Muscle of leg (tissue), 11 donors: ENCODE results near the gene FBN1. TPM values are rescaled to one million over a fixed set of nuclear protein-coding genes. Genes with fewer than 3 reads are reported as not detected.

Experiments used
- DNase-seq: peaks from one replicate; pipeline ENCODE4 v3.0.0; 2013
- H3K27ac ChIP-seq: one replicate; pipeline ENCODE4 v1.5.1; 2013; ENCODE audit warnings: mild to moderate bottlenecking, low read length, control low read depth
- H3K27me3 ChIP-seq: one replicate; pipeline ENCODE4 v1.6.1; 2013; ENCODE audit warnings: low read length; ENCODE audit not compliant: control insufficient read depth, insufficient read depth
- H3K36me3 ChIP-seq: one replicate; pipeline ENCODE4 v1.6.1; 2013; ENCODE audit warnings: low read length; ENCODE audit not compliant: control insufficient read depth, insufficient read depth
- H3K4me1 ChIP-seq: one replicate; pipeline ENCODE4 v1.6.1; 2013; ENCODE audit warnings: low read length; ENCODE audit not compliant: control insufficient read depth, insufficient read depth
- H3K4me3 ChIP-seq: one replicate; pipeline ENCODE4 v1.5.1; 2013; ENCODE audit warnings: low read length, control low read depth
- H3K9me3 ChIP-seq: replicated peaks from 2 replicates; pipeline ENCODE4 v1.6.1; 2013; ENCODE audit warnings: low read depth, low read length; ENCODE audit not compliant: control insufficient read depth
- WGBS: methylation state at CpG from one replicate; pipeline ENCODE4 v1.1.5; 2013; ENCODE audit warnings: missing lambda C conversion rate; ENCODE audit not compliant: insufficient coverage; 5-methylcytosine and 5-hydroxymethylcytosine counted together
- polyA plus RNA-seq, 8 donors: library from polyadenylated mRNA; unstranded; fragments of 120-200 nt; gene quantifications; one replicate each; pipeline versions ENCODE4 v1.2.1 to v1.2.3, GENCODE V29; 2013; ENCODE audit warnings: inconsistent platforms in 1 of 8, low replicate concordance in 1 of 8; ENCODE audit not compliant: insufficient read length in 8 of 8, insufficient read depth in 1 of 8
- total RNA-seq: library from RNA; stranded (reverse); fragments of 120-200 nt; gene quantifications from one replicate; pipeline ENCODE4 v1.2.4, GENCODE V29; 2013

The FBN1 gene
- total and polyA plus RNA-seq, 9 donors: 137 to 392 (median 243) TPM

DNA sequence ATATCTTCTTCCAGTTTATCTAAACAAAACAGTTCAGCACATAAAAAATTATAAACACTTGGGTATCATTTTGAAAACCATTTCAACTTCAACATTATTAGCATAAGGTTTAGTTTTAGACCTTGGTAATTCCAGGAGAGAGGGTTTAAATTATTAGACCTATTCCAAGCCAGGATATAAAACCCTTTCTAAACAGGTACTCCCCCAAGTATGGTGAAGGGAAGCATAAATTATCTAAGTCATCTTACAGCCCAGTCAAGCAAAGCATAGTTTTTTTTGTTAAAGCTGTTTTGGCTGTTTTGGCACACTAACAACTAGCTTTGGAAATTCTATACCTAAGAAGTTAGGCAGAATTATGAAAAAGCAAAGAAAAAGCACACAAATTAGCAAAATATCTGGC lies 87.3 kb downstream of the FBN1 start:
- H3K27me3 ChIP-seq: no peaks in the 10 kb centered on the region
- peaks cover 13% of the 10 kb centered on the region for H3K4me1 ChIP-seq
- no peaks in the 10 kb centered on the region for H3K9me3 ChIP-seq
- DNase-seq: no peak
- no peaks in the 10 kb centered on the region for H3K36me3 ChIP-seq
- H3K27ac ChIP-seq: no peak overlapping the region
- no peak overlapping the region for H3K4me3 ChIP-seq

GRCh38 chr15:48557335-48557734 lies 88.2 kb downstream of the FBN1 start:
- Histone ChIP-seq H3K9me3 (no peaks in the 10 kb centered on the region), H3K4me3 (no peak overlapping the region), H3K36me3 (no peaks in the 10 kb centered on the region), H3K27me3 (no peaks in the 10 kb centered on the region), H3K4me1 (peaks cover 13% of the 10 kb centered on the region), H3K27ac (no peak overlapping the region)
- WGBS: 80% methylated on average over 8 of the region's 8 CpGs
- no peak for DNase-seq

DNA sequence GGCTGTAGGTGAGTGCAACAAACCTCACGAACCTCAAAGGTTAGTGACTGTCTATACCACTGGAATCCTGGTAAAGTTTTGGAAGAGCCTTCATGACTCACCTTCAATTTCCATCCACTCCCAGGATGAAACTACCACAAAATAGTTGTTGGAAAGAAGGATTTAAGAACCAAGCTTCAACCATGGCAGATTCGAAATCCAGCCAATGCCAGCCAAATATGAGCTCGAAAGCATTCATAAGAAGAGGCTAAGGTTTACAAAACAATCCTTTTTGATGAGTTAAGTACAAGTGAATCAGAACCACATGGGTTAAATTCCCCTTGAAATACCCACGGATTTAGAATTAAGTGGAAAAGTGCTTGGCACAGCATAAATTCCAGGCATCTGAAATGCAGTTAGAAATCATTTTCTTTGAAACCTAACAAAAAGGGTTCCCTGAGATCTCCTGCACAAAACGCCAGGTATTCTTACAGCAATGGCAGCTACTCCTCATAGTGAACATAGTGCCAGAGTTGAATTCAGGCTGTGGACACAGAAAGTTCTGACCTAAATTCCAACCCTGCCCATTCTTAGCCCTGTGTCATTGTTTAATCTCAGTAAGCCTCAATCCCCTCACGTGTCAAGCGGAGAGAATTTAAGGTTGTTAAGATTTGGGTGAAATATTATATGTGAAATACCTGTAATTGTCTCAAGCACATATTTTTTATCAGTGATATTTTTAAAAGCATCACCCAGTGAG lies 89.2 kb downstream of the FBN1 start:
- 100% methylated on average over 1 of the region's 7 CpGs for WGBS
- no peak overlapping the region for H3K27ac ChIP-seq

GRCh38 chr15:48555241-48555881 lies 90.1 kb downstream of the FBN1 start:
- no peak for DNase-seq
- H3K4me1 ChIP-seq: peaks cover 12% of the 10 kb centered on the region
- WGBS: 85% methylated on average over 6 of the region's 6 CpGs
- no peak overlapping the region for H3K27ac ChIP-seq
- no peak overlapping the region for H3K4me3 ChIP-seq
- no peaks in the 10 kb centered on the region for H3K9me3 ChIP-seq
- no peaks in the 10 kb centered on the region for H3K27me3 ChIP-seq
- H3K36me3 ChIP-seq: no peaks in the 10 kb centered on the region

More for the DNA sequence above, 89.2 kb downstream of the FBN1 start:
- H3K9me3 ChIP-seq: no peaks in the 10 kb centered on the region
- DNase-seq: no peak
- H3K4me3 ChIP-seq: no peak overlapping the region
- no peaks in the 10 kb centered on the region for H3K36me3 ChIP-seq
- H3K27me3 ChIP-seq: no peaks in the 10 kb centered on the region
- peaks cover 13% of the 10 kb centered on the region for H3K4me1 ChIP-seq

GRCh38 chr15:48554112-48554511 lies 91.4 kb downstream of the FBN1 start:
- Histone ChIP-seq H3K27ac (no peak overlapping the region), H3K9me3 (no peaks in the 10 kb centered on the region), H3K36me3 (no peaks in the 10 kb centered on the region), H3K4me1 (peaks cover 5% of the 10 kb centered on the region), H3K27me3 (no peaks in the 10 kb centered on the region), H3K4me3 (no peak overlapping the region)
- no peak for DNase-seq
- 74% methylated on average over 3 of the region's 5 CpGs for WGBS

DNA sequence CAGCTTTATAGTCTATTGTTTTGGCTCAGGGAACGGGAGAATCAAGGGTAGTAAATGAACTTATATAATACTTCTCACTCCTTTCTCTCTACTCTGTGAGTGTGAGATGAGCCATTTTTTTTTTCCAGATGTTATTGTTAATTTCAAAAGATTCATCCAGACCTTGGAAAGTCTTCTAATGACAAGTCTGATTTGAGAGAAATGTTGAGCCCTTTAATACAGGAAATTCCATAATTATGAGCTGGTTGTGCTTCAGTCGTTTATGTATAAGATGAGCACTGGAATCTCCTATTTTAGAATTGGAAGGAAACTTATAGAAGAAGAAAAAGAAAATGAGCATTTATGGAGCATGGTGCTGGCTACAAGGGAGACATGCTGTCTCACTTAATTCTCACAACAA lies 92.0 kb downstream of the FBN1 start:
- no peaks in the 10 kb centered on the region for H3K27me3 ChIP-seq
- H3K9me3 ChIP-seq: no peaks in the 10 kb centered on the region
- H3K4me3 ChIP-seq: no peak overlapping the region
- no peak for DNase-seq
- WGBS: no CpG with 5 or more reads among the region's 2 CpGs
- H3K4me1 ChIP-seq: peaks cover 5% of the 10 kb centered on the region
- H3K36me3 ChIP-seq: no peaks in the 10 kb centered on the region
- H3K27ac ChIP-seq: no peak overlapping the region

DNA sequence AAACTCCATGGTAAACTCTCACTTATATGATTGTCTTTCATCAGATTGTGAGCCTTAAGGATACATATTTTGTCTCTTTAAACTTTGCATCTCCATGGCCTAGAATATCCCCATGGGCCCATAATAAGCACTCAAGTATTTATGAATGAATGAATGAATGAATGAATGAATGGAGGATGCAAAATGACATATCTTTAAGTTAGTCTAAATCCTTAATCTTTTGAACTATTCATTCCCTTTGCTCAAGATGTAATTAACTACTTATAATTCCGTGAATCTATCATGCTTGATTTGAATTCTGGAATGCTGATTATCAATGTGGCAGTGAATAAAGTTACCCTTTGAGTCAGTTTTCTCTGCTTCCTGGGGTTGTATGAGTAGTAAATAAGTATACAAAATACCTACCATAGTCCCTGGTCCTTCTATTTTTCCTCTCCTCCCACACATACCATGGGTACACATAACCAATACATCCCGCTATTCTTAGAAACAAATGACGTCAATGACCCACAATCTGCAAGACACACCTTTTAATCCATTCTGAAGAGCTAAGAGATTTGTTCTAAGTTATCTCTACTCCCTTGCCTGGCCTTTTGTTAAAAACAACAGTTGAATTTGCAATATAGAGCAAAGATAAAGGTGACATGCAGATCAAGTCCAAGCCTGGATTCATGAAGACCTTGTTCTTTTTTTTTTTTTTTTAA lies 94.5 kb downstream of the FBN1 start:
- Histone ChIP-seq H3K27ac (no peak overlapping the region), H3K4me3 (no peak overlapping the region), H3K9me3 (no peaks in the 10 kb centered on the region), H3K36me3 (no peaks in the 10 kb centered on the region), H3K27me3 (no peaks in the 10 kb centered on the region), H3K4me1 (peaks cover 20% of the 10 kb centered on the region)
- no CpG with 5 or more reads among the region's 3 CpGs for WGBS
- DNase-seq: no peak

DNA sequence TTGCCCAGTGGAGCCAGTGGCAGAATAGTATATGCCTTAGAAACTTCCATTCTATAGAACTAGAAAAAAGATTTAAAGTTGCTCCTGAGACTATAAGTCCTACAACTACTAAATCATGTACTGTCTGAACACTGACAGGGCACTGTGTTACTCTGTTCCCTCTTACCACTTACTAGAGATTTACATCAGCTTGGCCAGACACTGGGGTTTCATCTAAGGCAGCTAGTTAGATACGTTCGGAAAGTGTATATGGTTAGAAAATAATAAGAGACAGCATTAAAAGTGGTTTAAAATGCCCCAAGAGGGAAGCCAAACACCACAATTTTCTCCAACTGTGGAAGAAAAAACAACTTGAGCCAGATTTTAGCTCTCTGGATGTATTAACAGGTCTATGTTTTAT lies 97.1 kb downstream of the FBN1 start:
- no peaks in the 10 kb centered on the region for H3K27me3 ChIP-seq
- H3K4me1 ChIP-seq: peaks cover 20% of the 10 kb centered on the region
- DNase-seq: peak; percentile 57
- H3K9me3 ChIP-seq: peaks cover under 1% of the 10 kb centered on the region
- H3K36me3 ChIP-seq: no peaks in the 10 kb centered on the region
- peak overlapping the region; percentile 69 for H3K27ac ChIP-seq
- no peak overlapping the region for H3K4me3 ChIP-seq
- no CpG with 5 or more reads among the region's 2 CpGs for WGBS

GRCh38 chr15:48547286-48547685 lies 98.2 kb downstream of the FBN1 start:
- DNase-seq: peak; percentile 82
- no CpG with 5 or more reads among the region's 4 CpGs for WGBS
- peak overlapping the region; percentile 69 for H3K27ac ChIP-seq

DNA sequence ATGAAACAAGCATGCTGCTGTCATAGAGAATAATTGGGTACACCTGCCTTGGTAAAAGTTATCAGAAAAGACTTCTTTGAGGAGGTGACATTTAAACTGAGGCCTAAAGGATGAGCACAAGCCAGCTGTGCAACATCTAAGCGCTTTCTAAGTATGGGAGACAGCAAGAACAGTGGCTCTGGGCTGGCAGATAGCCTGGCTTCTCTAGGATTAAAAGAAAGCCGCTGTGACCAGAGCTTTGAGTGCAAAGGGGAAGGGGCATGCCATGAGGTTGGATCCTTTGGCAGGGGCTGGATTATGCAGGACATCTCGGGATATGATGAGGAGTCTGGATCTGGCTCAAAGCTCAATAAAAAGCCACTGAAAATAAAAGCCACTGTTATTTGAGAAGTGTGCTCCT lies 99.2 kb downstream of the FBN1 start:
- H3K27me3 ChIP-seq: no peaks in the 10 kb centered on the region
- peak; percentile 39 for DNase-seq
- H3K4me3 ChIP-seq: no peak overlapping the region
- H3K4me1 ChIP-seq: peaks cover 26% of the 10 kb centered on the region
- H3K36me3 ChIP-seq: no peaks in the 10 kb centered on the region
- peak overlapping the region; percentile 69 for H3K27ac ChIP-seq
- peaks cover 2% of the 10 kb centered on the region for H3K9me3 ChIP-seq
- 68% methylated on average over 3 of the region's 3 CpGs for whole genome bisulfite sequencing

More at GRCh38 chr15:48547286-48547685, 98.2 kb downstream of the FBN1 start:
- H3K9me3 ChIP-seq: peaks cover 2% of the 10 kb centered on the region
- H3K27me3 ChIP-seq: no peaks in the 10 kb centered on the region
- peaks cover 20% of the 10 kb centered on the region for H3K4me1 ChIP-seq
- H3K36me3 ChIP-seq: no peaks in the 10 kb centered on the region
- no peak overlapping the region for H3K4me3 ChIP-seq
